GM12878 (cell line): ENCODE data around the gene SLC6A7. TPM values are rescaled to one million over a fixed set of nuclear protein-coding genes. Genes with fewer than 3 reads are reported as not detected.

Source experiments
- ATAC-seq: fragments of 200-7000 bp; cut with Tn5 transposase; 3 replicates; pipeline ENCODE4 v1.9.1; 2020; ENCODE audit warnings: mild to moderate bottlenecking, moderate library complexity
- BruUV-seq: library from RNA; stranded (reverse); fragments of 400-500 nt; replicated peaks from 2 replicates; lab custom pipeline; 2021; lab: Mats Ljungman, UMichigan
- CTCF ChIA-PET: fragments of 300-600 bp; sonication (Branson Sonifier 250); formaldehyde crosslinking; extraction: SDS; loops from one replicate; lab custom pipeline; 2021; ENCODE audit warnings: inconsistent platforms; lab: Yijun Ruan, JAX
- POLR2A ChIA-PET: fragments of 350-600 bp; formaldehyde crosslinking; extraction: SDS; loops from one replicate; lab custom pipeline; 2021; ENCODE audit warnings: inconsistent platforms; lab: Charles Lee
- RAD21 ChIA-PET: fragments of 300-600 bp; sonication (Branson Sonifier 250); formaldehyde crosslinking; loops from one replicate; lab custom pipeline; 2023; ENCODE audit warnings: antibody characterized with exemption; ENCODE audit not compliant: unreplicated experiment; lab: Charles Lee
- SMC1A ChIA-PET: fragments of 300-600 bp; sonication (Branson Sonifier 250); formaldehyde crosslinking; loops from one replicate; lab custom pipeline; 2023; ENCODE audit not compliant: unreplicated experiment, uncharacterized antibody; lab: Charles Lee
- DNase-seq: peaks from one replicate; pipeline ENCODE4 v3.0.0-alpha.2; 2011; ENCODE audit warnings: low read depth, low spot score
- FAIRE-seq: peaks from 3 replicates; lab custom pipeline; 2011; peaks lifted over from hg19 to GRCh38; lab: Jason Lieb, UNC
- H2AFZ ChIP-seq: 2 replicates; pipeline ENCODE4 v1.6.0; 2011; ENCODE audit warnings: low read depth, low read length, control low read depth; ENCODE audit not compliant: control insufficient read depth
- H3K27ac ChIP-seq: 2 replicates; pipeline ENCODE4 v1.5.1; 2011; ENCODE audit warnings: control low read depth; ENCODE audit not compliant: control insufficient read depth, insufficient read depth
- H3K27me3 ChIP-seq, 2 experiments: replicated peaks in 1 of 2; 2 replicates each; pipeline versions ENCODE4 v1.6.0 to v1.6.1; 2011; ENCODE audit warnings: low read length in 1 of 2; ENCODE audit not compliant: control insufficient read depth in 2 of 2, insufficient read depth in 2 of 2
- H3K36me3 ChIP-seq, 2 experiments: 2 replicates each; pipeline ENCODE4 v1.5.1; 2011; ENCODE audit warnings: low read length in 1 of 2; ENCODE audit not compliant: control insufficient read depth in 2 of 2, insufficient read depth in 2 of 2
- H3K4me1 ChIP-seq: 2 replicates; pipeline ENCODE4 v1.6.1; 2011; ENCODE audit warnings: mild to moderate bottlenecking, low read length, moderate library complexity, mixed read lengths; ENCODE audit not compliant: control insufficient read depth, insufficient read depth
- H3K4me2 ChIP-seq: 2 replicates; pipeline ENCODE4 v1.6.0; 2011; ENCODE audit warnings: control low read depth; ENCODE audit not compliant: control insufficient read depth, insufficient read depth
- H3K4me3 ChIP-seq: fragments of 200-600 bp; sonication (generic); 2 replicates; pipeline ENCODE4 v1.5.1; 2016
- H3K79me2 ChIP-seq: 2 replicates; pipeline ENCODE4 v1.6.0; 2011; ENCODE audit warnings: low read length; ENCODE audit not compliant: control insufficient read depth, insufficient read depth
- H3K9ac ChIP-seq: 2 replicates; pipeline ENCODE4 v1.8.0; 2011; ENCODE audit warnings: low read length, control low read depth, mixed read lengths; ENCODE audit not compliant: control insufficient read depth, insufficient read depth
- H3K9me3 ChIP-seq: replicated peaks from 3 replicates; pipeline ENCODE4 v1.5.1; 2011; ENCODE audit warnings: mild to moderate bottlenecking, low read length; ENCODE audit not compliant: control insufficient read depth, insufficient read depth
- H4K20me1 ChIP-seq: 2 replicates; pipeline ENCODE4 v1.6.0; 2011; ENCODE audit not compliant: control insufficient read depth, insufficient read depth
- ATF7 ChIP-seq: fragments of 450-650 bp; IDR thresholded peaks from 2 replicates; pipeline ENCODE4 v1.6.1; 2016; ENCODE audit warnings: low read depth, mild to moderate bottlenecking
- BRCA1 ChIP-seq: IDR thresholded peaks from 2 replicates; pipeline ENCODE4 v1.6.1; 2011; ENCODE audit warnings: low read depth, low read length, improper control_type of control experiment
- CREB1 ChIP-seq: IDR thresholded peaks from 2 replicates; pipeline ENCODE4 v1.6.1; 2012; ENCODE audit warnings: low read depth, mild to moderate bottlenecking, inconsistent platforms
- FOXM1 ChIP-seq: IDR thresholded peaks from 2 replicates; pipeline ENCODE4 v1.6.1; 2012; ENCODE audit warnings: low read depth, mild to moderate bottlenecking, inconsistent platforms, low read length, moderate library complexity
- JUNB ChIP-seq: IDR thresholded peaks from 2 replicates; pipeline ENCODE4 v1.6.1; 2016; ENCODE audit warnings: antibody characterized with exemption, mild to moderate bottlenecking
- KAT2A ChIP-seq: conservative IDR thresholded peaks from 2 replicates; pipeline ENCODE4 v1.6.1; 2011; ENCODE audit warnings: low read depth, low read length; ENCODE audit not compliant: control insufficient read depth
- NFXL1 ChIP-seq: fragments of 450-650 bp; IDR thresholded peaks from 2 replicates; pipeline ENCODE4 v1.6.1; 2017; ENCODE audit warnings: antibody characterized with exemption, mild to moderate bottlenecking, borderline replicate concordance
- POU2F2 ChIP-seq: IDR thresholded peaks from 3 replicates; pipeline ENCODE4 v1.6.1; 2011; ENCODE audit warnings: low read depth, mild to moderate bottlenecking, low read length, borderline replicate concordance
- RELB ChIP-seq: fragments of 450-650 bp; IDR thresholded peaks from 2 replicates; pipeline ENCODE4 v1.6.1; 2017; ENCODE audit warnings: low read depth, mild to moderate bottlenecking, moderate library complexity
- SMAD5 ChIP-seq: IDR thresholded peaks from 2 replicates; pipeline ENCODE4 v1.6.1; 2016; ENCODE audit warnings: antibody characterized with exemption, low read depth
- SREBF1 ChIP-seq: IDR thresholded peaks from 2 replicates; pipeline ENCODE4 v1.6.1; 2012; ENCODE audit warnings: mild to moderate bottlenecking, low read length
- SRF ChIP-seq, 2 experiments: IDR thresholded peaks; 2 replicates each; pipeline ENCODE4 v1.6.1; 2011; ENCODE audit warnings: low read depth in 2 of 2, low read length in 2 of 2, mild to moderate bottlenecking in 1 of 2, moderate library complexity in 1 of 2
- TBL1XR1 ChIP-seq: IDR thresholded peaks from 2 replicates; pipeline ENCODE4 v1.6.1; 2012; ENCODE audit warnings: low read depth, low read length, improper control_type of control experiment
- WGBS: methylation state at CpG from one replicate; pipeline ENCODE4 v1.1.6; 2016; ENCODE audit warnings: low lambda C conversion rate; ENCODE audit not compliant: insufficient replicate concordance, insufficient coverage; ENCODE audit errors: missing lambda C conversion rate; 5-methylcytosine and 5-hydroxymethylcytosine counted together
- in situ Hi-C: fragments of 300-500 bp; cut with MboI; formaldehyde crosslinking; loops from 9 replicates; pipeline ENCODE4 v1.14.3; 2018; ENCODE audit warnings: mixed read lengths
- intact Hi-C: fragments of 100-400 bp; cut with micrococcal nuclease; formaldehyde crosslinking; loops from one replicate; pipeline ENCODE4 v1.14.2; 2022; ENCODE audit not compliant: unreplicated experiment
- polyA plus RNA-seq, 11 experiments: library from polyadenylated mRNA; depleted of rRNA in 4 of 11; unstranded in 6 of 11; stranded (reverse) in 5 of 11; fragments of >200 nt; fragmentation: Nextera tagmentation in 4 of 11; fragmentation: Illumina TruSeq in 1 of 11; extraction: Ambion mirVana in 4 of 11; extraction: Trizol in 1 of 11; gene quantifications; 1 replicate in 1 of 11; 2 replicates in 10 of 11; pipeline versions ENCODE4 v1.2.1 to v1.2.3, GENCODE V29; 2011 to 2016; ENCODE audit warnings: inconsistent platforms in 2 of 11, missing spikeins in 2 of 11, low read depth in 1 of 11
- total RNA-seq, 4 experiments: library from RNA; depleted of rRNA in 3 of 4; stranded (reverse); fragments of >200 nt in 3 of 4; fragmentation: Illumina TruSeq in 1 of 4; extraction: Trizol in 1 of 4; gene quantifications; 2 replicates each; pipeline versions ENCODE4 v1.2.1 to v1.2.3, GENCODE V29; 2013 to 2021
- TF ChIP-seq, protein P1 (sequence below), 3 experiments: IDR thresholded peaks in 2 of 3; conservative IDR thresholded peaks in 1 of 3; 2 replicates each; pipeline ENCODE4 v1.5.1; 2011; ENCODE audit warnings: low read depth in 3 of 3, low read length in 3 of 3, mild to moderate bottlenecking in 3 of 3, control low read depth in 2 of 3, moderate library complexity in 2 of 3, inconsistent platforms in 1 of 3, mixed read lengths in 1 of 3; ENCODE audit not compliant: control insufficient read depth in 2 of 3, insufficient read depth in 1 of 3; ENCODE audit errors: extremely low read depth in 1 of 3
- TF ChIP-seq, protein P2 (sequence below): fragments of 450-650 bp; IDR thresholded peaks from 2 replicates; pipeline ENCODE4 v1.6.1; 2014; ENCODE audit warnings: mild to moderate bottlenecking
- TF ChIP-seq, protein P3 (sequence below): IDR thresholded peaks from 2 replicates; pipeline ENCODE4 v1.6.1; 2012; ENCODE audit warnings: improper control_type of control experiment, low read depth, low read length; ENCODE audit not compliant: insufficient replicate concordance

SLC6A7 gene
- total and polyA plus RNA-seq, 10 of the 15 experiments (the other 5 are each of a cell fraction or from before 2014, with no cell fraction given), result 0.01 to 0.15 (median 0.06) TPM; not detected in 7

GRCh38 chr5:150238646-150239045 lies 48.8 kb downstream of the SLC6A7 start:
- no peaks in the 10 kb centered on the region; a peak in 1 of 4 replicates for H3K27me3 ChIP-seq
- H3K9me3 ChIP-seq, result no peaks in the 10 kb centered on the region
- TF ChIP-seq NFXL1 (no peak), FOXM1 (no peak), KAT2A (no peak), SREBF1 (no peak), POU2F2 (no peak), RELB (no peak), BRCA1 (no peak), CREB1 (no peak), JUNB (no peak), SRF (IDR thresholded peaks at IDR 0.05; ENCODE audit: low read depth in 2 of 2, low read length in 2 of 2) (no peak), SMAD5 (no peak), TBL1XR1 (no peak), ATF7 (no peak)
- TF ChIP-seq, protein P1, sequence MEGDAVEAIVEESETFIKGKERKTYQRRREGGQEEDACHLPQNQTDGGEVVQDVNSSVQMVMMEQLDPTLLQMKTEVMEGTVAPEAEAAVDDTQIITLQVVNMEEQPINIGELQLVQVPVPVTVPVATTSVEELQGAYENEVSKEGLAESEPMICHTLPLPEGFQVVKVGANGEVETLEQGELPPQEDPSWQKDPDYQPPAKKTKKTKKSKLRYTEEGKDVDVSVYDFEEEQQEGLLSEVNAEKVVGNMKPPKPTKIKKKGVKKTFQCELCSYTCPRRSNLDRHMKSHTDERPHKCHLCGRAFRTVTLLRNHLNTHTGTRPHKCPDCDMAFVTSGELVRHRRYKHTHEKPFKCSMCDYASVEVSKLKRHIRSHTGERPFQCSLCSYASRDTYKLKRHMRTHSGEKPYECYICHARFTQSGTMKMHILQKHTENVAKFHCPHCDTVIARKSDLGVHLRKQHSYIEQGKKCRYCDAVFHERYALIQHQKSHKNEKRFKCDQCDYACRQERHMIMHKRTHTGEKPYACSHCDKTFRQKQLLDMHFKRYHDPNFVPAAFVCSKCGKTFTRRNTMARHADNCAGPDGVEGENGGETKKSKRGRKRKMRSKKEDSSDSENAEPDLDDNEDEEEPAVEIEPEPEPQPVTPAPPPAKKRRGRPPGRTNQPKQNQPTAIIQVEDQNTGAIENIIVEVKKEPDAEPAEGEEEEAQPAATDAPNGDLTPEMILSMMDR (IDR thresholded peaks at IDR 0.05 in 2 of 3, conservative IDR thresholded peaks at IDR 0.05 in 1 of 3; ENCODE audit: control insufficient read depth in 2 of 3, extremely low read depth in 1 of 3, insufficient read depth in 1 of 3, low read depth in 3 of 3, low read length in 3 of 3), result no peak
- TF ChIP-seq, protein P2, sequence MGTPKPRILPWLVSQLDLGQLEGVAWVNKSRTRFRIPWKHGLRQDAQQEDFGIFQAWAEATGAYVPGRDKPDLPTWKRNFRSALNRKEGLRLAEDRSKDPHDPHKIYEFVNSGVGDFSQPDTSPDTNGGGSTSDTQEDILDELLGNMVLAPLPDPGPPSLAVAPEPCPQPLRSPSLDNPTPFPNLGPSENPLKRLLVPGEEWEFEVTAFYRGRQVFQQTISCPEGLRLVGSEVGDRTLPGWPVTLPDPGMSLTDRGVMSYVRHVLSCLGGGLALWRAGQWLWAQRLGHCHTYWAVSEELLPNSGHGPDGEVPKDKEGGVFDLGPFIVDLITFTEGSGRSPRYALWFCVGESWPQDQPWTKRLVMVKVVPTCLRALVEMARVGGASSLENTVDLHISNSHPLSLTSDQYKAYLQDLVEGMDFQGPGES, result no peak
- TF ChIP-seq, protein P3, sequence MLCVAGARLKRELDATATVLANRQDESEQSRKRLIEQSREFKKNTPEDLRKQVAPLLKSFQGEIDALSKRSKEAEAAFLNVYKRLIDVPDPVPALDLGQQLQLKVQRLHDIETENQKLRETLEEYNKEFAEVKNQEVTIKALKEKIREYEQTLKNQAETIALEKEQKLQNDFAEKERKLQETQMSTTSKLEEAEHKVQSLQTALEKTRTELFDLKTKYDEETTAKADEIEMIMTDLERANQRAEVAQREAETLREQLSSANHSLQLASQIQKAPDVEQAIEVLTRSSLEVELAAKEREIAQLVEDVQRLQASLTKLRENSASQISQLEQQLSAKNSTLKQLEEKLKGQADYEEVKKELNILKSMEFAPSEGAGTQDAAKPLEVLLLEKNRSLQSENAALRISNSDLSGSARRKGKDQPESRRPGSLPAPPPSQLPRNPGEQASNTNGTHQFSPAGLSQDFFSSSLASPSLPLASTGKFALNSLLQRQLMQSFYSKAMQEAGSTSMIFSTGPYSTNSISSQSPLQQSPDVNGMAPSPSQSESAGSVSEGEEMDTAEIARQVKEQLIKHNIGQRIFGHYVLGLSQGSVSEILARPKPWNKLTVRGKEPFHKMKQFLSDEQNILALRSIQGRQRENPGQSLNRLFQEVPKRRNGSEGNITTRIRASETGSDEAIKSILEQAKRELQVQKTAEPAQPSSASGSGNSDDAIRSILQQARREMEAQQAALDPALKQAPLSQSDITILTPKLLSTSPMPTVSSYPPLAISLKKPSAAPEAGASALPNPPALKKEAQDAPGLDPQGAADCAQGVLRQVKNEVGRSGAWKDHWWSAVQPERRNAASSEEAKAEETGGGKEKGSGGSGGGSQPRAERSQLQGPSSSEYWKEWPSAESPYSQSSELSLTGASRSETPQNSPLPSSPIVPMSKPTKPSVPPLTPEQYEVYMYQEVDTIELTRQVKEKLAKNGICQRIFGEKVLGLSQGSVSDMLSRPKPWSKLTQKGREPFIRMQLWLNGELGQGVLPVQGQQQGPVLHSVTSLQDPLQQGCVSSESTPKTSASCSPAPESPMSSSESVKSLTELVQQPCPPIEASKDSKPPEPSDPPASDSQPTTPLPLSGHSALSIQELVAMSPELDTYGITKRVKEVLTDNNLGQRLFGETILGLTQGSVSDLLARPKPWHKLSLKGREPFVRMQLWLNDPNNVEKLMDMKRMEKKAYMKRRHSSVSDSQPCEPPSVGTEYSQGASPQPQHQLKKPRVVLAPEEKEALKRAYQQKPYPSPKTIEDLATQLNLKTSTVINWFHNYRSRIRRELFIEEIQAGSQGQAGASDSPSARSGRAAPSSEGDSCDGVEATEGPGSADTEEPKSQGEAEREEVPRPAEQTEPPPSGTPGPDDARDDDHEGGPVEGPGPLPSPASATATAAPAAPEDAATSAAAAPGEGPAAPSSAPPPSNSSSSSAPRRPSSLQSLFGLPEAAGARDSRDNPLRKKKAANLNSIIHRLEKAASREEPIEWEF, result no peak
- TF ChIP-seq, all 136 proteins: peak for 0
- ChIA-PET RAD21 (no interaction called here), POLR2A (no interaction called here), CTCF (no interaction called here), SMC1A (no interaction called here)
- Histone ChIP-seq H3K4me2 (no peak overlapping the region), H3K27ac (no peak overlapping the region), H3K9ac (no peak overlapping the region), H3K4me1 (no peaks in the 10 kb centered on the region), H2AFZ (no peak overlapping the region), H4K20me1 (no peaks in the 10 kb centered on the region), H3K4me3 (no peak overlapping the region), H3K36me3 (no peaks in the 10 kb centered on the region), H3K79me2 (no peaks in the 10 kb centered on the region)
- intact Hi-C loops, result no loop called here
- FAIRE-seq, result no peak
- DNase-seq, result no peak
- ATAC-seq, result no peak
- BruUV-seq, result no TSS peak
- WGBS, result 37% methylated on average over 10 of the region's 10 CpGs
- in situ Hi-C loops, result no loop called here
